ENCODE data around the gene SIRT2. TPM values are rescaled to one million over a fixed set of nuclear protein-coding genes. Genes with fewer than 3 reads are reported as not detected.

Gene SIRT2
- total and polyA plus RNA-seq, 2 of the 13 experiments (the other 11 are each of a cell fraction or from before 2014, with no cell fraction given): 22.3 to 26.1 TPM

GRCh38 chr19:38859631-38860204 lies 39.7 kb downstream of the SIRT2 start (continued):
- 0 out of 2 replicates have a peak, but pooled peaks have one; percentile 4 for TF ChIP-seq ZFP91 (CRISPR knock-in tag; IDR thresholded peaks at IDR 0.05; ENCODE audit: borderline replicate concordance)
- TF ChIP-seq TBX2 (CRISPR knock-in tag; IDR thresholded peaks at IDR 0.05; ENCODE audit: borderline replicate concordance): peak; percentile 31; the same call in 1 of the 2 replicates
- peak; percentile 68 for TF ChIP-seq PATZ1 (CRISPR knock-in tag; IDR thresholded peaks at IDR 0.05)
- 0 out of 2 replicates have a peak, but pooled peaks have one; percentile 19 for TF ChIP-seq SPEN (CRISPR knock-in tag; IDR thresholded peaks at IDR 0.05; ENCODE audit: low read depth)
- TF ChIP-seq DMAP1 (CRISPR knock-in tag; IDR thresholded peaks at IDR 0.05): peak; percentile 58; the same call in 1 of the 2 replicates
- peak; percentile 62 for TF ChIP-seq HNF4A (CRISPR knock-in tag; IDR thresholded peaks at IDR 0.05)
- peak; percentile 32; the same call in 1 of the 2 replicates for TF ChIP-seq GATAD2A (CRISPR knock-in tag; IDR thresholded peaks at IDR 0.05)
- 0 out of 2 replicates have a peak, but pooled peaks have one; percentile 12 for TF ChIP-seq BHLHE40 (IDR thresholded peaks at IDR 0.05; ENCODE audit: low read length)
- TF ChIP-seq NR2F6 (IDR thresholded peaks at IDR 0.05): peak; percentile 50
- TF ChIP-seq NR2F6 (CRISPR knock-in tag; IDR thresholded peaks at IDR 0.05): peak; percentile 63
- TF ChIP-seq ARID5B (CRISPR knock-in tag; IDR thresholded peaks at IDR 0.05): 0 out of 2 replicates have a peak, but pooled peaks have one; percentile 35
- peak; percentile 37; the same call in 1 of the 2 replicates for TF ChIP-seq PHF8 (CRISPR knock-in tag; IDR thresholded peaks at IDR 0.05)
- TF ChIP-seq RAD51 (IDR thresholded peaks at IDR 0.05; ENCODE audit: borderline replicate concordance): peak; percentile 85
- TF ChIP-seq USF2 (IDR thresholded peaks at IDR 0.05; ENCODE audit: low read depth, low read length): peak; percentile 51
- TF ChIP-seq USF2 (CRISPR knock-in tag; IDR thresholded peaks at IDR 0.05; ENCODE audit: borderline replicate concordance): peak; percentile 39; the same call in 1 of the 2 replicates
- peak; percentile 57 to 77; a peak in 3 of 4 replicates for TF ChIP-seq MAFK (conservative IDR thresholded peaks at IDR 0.05 in 1 of 2, IDR thresholded peaks at IDR 0.05 in 1 of 2; ENCODE audit: low read length in 2 of 2)
- TF ChIP-seq SAP130 (CRISPR knock-in tag; IDR thresholded peaks at IDR 0.05; ENCODE audit: low read depth): peak; percentile 36
- peak; percentile 34 for TF ChIP-seq MAFF (IDR thresholded peaks at IDR 0.05; ENCODE audit: low read depth, low read length)
- TF ChIP-seq PHF21A (CRISPR knock-in tag; IDR thresholded peaks at IDR 0.05): 0 out of 2 replicates have a peak, but pooled peaks have one; percentile 42

Measured in HepG2 (cell line).